Adrenal gland (tissue), 5 donors: ENCODE measurements around the gene CLDN18.

ENCODE experiments used
- POLR2A ChIP-seq, 2 donors: fragments of 450-650 bp; IDR thresholded peaks; one replicate each; pipeline ENCODE4 v1.6.1; 2017; ENCODE audit warnings: antibody characterized with exemption in 2 of 2, mild to moderate bottlenecking in 2 of 2, moderate library complexity in 1 of 2
- TF ChIP-seq, protein P1 (sequence below), 6 experiments: fragments of 450-650 bp in 4 of 6; fragments of 200-600 bp in 2 of 6; sonication (generic) in 1 of 6; IDR thresholded peaks; 1 replicate in 5 of 6; 2 replicates in 1 of 6; pipeline versions ENCODE4 v1.5.1 to v1.8.0; 2016 to 2021; ENCODE audit warnings: antibody characterized with exemption in 6 of 6, mild to moderate bottlenecking in 2 of 6, moderate library complexity in 1 of 6
- donor health status: DM: no; HTN: no; CAD: no.

DNA sequence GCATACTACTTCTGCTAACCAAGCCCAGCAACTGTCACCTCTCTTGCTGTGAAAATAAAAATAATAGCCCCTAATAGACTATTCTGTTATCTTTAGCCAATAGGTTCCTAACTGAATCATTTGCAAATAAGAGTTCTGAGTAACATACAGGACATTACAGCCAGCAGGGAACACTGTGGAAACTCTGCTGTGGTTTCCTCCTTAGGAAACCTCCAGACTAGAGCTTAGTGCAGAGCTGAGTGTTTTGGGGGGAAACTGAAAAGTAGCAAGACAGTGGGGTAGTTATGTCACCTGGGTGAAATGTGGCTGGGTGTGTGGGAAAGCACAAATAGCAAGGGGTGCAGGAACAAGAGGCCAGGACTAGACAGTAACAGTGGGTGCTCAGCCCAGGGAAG, 73.0 kb downstream of the CLDN18 start:
- no peak for TF ChIP-seq POLR2A (IDR thresholded peaks at IDR 0.05)
- TF ChIP-seq, protein P1, sequence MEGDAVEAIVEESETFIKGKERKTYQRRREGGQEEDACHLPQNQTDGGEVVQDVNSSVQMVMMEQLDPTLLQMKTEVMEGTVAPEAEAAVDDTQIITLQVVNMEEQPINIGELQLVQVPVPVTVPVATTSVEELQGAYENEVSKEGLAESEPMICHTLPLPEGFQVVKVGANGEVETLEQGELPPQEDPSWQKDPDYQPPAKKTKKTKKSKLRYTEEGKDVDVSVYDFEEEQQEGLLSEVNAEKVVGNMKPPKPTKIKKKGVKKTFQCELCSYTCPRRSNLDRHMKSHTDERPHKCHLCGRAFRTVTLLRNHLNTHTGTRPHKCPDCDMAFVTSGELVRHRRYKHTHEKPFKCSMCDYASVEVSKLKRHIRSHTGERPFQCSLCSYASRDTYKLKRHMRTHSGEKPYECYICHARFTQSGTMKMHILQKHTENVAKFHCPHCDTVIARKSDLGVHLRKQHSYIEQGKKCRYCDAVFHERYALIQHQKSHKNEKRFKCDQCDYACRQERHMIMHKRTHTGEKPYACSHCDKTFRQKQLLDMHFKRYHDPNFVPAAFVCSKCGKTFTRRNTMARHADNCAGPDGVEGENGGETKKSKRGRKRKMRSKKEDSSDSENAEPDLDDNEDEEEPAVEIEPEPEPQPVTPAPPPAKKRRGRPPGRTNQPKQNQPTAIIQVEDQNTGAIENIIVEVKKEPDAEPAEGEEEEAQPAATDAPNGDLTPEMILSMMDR (IDR thresholded peaks at IDR 0.05) = no peak
